DOHH2 (cell line): Measurements from ENCODE around the gene SLK.

Experiments used
- CTCF ChIP-seq: fragments of 200-600 bp; sonication (generic); IDR thresholded peaks from one replicate; pipeline ENCODE4 v1.5.1; 2014; ENCODE audit warnings: antibody characterized with exemption, mild to moderate bottlenecking, low read depth, low read length; ENCODE audit not compliant: poor library complexity, severe bottlenecking
- EZH2phosphoT487 ChIP-seq: fragments of 200-600 bp; sonication (generic); IDR thresholded peaks from 2 replicates; pipeline ENCODE4 v1.6.1; 2017; ENCODE audit warnings: borderline replicate concordance, mild to moderate bottlenecking, antibody characterized with exemption, low read length, moderate library complexity, mixed read lengths

GRCh38 chr10:104035194-104036068, 68.5 kb downstream of the SLK start:
- TF ChIP-seq CTCF (no peak), EZH2phosphoT487 (no peak)
